SK-N-SH (cell line): ENCODE measurements around the gene C2CD4D. TPM values are rescaled to one million over a fixed set of nuclear protein-coding genes. Genes with fewer than 3 reads are reported as not detected.

ENCODE experiments used
- ELF1 ChIP-seq: IDR thresholded peaks from 2 replicates; pipeline ENCODE4 v1.4.0; 2012
- FOXJ3 ChIP-seq: sonication (generic); formaldehyde crosslinking; IDR thresholded peaks from 2 replicates; pipeline ENCODE4 v1.5.1; 2020; ENCODE audit warnings: mild to moderate bottlenecking, missing genetic modification reagents
- POLR2AphosphoS5 ChIP-seq: IDR thresholded peaks from 2 replicates; pipeline ENCODE4 v1.6.1; 2012; ENCODE audit warnings: low read depth, low read length
- RCOR1 ChIP-seq: fragments of 150-350 bp; IDR thresholded peaks from 2 replicates; pipeline ENCODE4 v1.6.1; 2017; ENCODE audit warnings: antibody characterized with exemption, low read length
- SIN3A ChIP-seq: IDR thresholded peaks from 2 replicates; pipeline ENCODE4 v1.6.1; 2012; ENCODE audit warnings: low read depth, mild to moderate bottlenecking, low read length, moderate library complexity, borderline replicate concordance
- SMC3 ChIP-seq: IDR thresholded peaks from 2 replicates; pipeline ENCODE4 v1.6.1; 2012; ENCODE audit warnings: low read depth, low read length, improper control_type of control experiment
- polyA plus RNA-seq, 3 experiments: library from polyadenylated mRNA; depleted of rRNA; stranded (reverse); fragments of >200 nt; gene quantifications; 2 replicates each; pipeline ENCODE4 v1.2.3, GENCODE V29; 2012
- small RNA-seq, 7 experiments: library from RNA; depleted of rRNA; stranded (forward); fragments of <200 nt; gene quantifications; one replicate each; pipeline ENCODE3, GENCODE V24; 2012
- TF ChIP-seq, protein P1 (sequence below): fragments of 200-600 bp; sonication (generic); IDR thresholded peaks from 2 replicates; pipeline ENCODE4 v1.6.1; 2017; ENCODE audit warnings: antibody characterized with exemption, mild to moderate bottlenecking, moderate library complexity

C2CD4D gene
- polyA plus RNA-seq, 1 of the 3 experiments (the other 2 are of a cell fraction) = not detected

DNA sequence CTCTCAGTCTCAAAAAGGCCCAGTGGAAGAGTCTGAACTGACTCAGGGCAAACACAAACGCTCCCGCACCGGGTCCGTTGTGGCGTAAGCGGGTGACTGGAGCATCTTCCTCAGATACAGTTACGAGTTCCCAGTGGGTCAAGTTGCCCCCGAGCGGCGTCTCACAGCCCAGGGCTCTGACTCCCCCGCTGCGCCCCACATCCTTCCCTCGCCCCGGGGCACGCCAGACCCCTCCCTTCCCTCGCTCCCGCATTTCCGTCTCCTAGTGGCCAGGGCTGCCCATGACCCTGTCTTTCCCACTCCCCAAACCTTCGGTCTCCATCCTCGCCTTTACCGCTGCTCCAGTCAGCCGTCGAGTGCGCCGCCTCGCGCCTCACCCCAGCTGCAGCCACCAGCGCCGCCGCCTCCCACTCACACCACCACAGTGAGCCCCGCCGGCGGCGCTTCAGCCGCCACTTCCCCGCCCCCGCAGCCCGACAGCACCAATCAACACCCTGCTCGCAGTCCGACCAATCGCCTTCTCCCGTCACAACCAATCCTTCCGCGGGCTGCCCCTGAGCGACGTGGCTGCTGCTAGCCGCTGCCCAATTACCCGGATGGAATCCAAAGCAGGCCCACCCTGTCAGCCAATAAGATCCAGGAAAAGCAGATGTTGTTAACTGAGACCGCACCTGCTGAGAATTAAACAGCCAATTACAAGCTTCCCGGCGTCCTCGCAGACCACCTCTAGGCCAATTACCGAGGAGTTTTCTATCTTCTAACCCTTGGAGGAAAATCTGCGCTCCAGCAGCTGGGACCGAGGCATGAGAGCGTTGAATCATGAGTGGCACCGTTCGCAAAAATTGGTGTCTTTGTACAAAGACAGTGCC lies 49.3 kb downstream of the C2CD4D start, which contains the start of gene TDRKH (continued):
- TF ChIP-seq SIN3A (0 out of 2 replicates have a peak, but pooled peaks have one; percentile 35), POLR2AphosphoS5 (peak; percentile 29; the same call in 1 of the 2 replicates), RCOR1 (peak; percentile 100), SMC3 (peak; percentile 25), ELF1 (0 out of 2 replicates have a peak, but pooled peaks have one; percentile 40), FOXJ3 (CRISPR knock-in tag) (no peak)
- TF ChIP-seq, protein P1, sequence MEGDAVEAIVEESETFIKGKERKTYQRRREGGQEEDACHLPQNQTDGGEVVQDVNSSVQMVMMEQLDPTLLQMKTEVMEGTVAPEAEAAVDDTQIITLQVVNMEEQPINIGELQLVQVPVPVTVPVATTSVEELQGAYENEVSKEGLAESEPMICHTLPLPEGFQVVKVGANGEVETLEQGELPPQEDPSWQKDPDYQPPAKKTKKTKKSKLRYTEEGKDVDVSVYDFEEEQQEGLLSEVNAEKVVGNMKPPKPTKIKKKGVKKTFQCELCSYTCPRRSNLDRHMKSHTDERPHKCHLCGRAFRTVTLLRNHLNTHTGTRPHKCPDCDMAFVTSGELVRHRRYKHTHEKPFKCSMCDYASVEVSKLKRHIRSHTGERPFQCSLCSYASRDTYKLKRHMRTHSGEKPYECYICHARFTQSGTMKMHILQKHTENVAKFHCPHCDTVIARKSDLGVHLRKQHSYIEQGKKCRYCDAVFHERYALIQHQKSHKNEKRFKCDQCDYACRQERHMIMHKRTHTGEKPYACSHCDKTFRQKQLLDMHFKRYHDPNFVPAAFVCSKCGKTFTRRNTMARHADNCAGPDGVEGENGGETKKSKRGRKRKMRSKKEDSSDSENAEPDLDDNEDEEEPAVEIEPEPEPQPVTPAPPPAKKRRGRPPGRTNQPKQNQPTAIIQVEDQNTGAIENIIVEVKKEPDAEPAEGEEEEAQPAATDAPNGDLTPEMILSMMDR = peak; percentile 39

Small RNAs within 50 kb of the gene (small RNA-seq; reads per million reads assigned to genes)
- 0 reads per million in 7 experiments for gene RF00019

Other genes with a start within 250 kb of the C2CD4D start
- 10.8 and 12.8 TPM in 2 replicates for gene SNX27, start 227.8 kb downstream of the C2CD4D start, polyA plus RNA-seq (2012; rRNA removed)
- gene CELF3, start 123.0 kb downstream of the C2CD4D start, polyA plus RNA-seq (2012; rRNA removed) = 0.25 and 0.65 TPM in 2 replicates
- gene RIIAD1, start 118.3 kb downstream of the C2CD4D start, polyA plus RNA-seq (2012; rRNA removed) = not detected in 2 replicates
- gene MRPL9, start 76.3 kb downstream of the C2CD4D start, polyA plus RNA-seq (2012; rRNA removed) = 76.2 and 87.5 TPM in 2 replicates
- 1.9 and 2.7 TPM in 2 replicates for gene TDRKH, start 49.3 kb downstream of the C2CD4D start, polyA plus RNA-seq (2012; rRNA removed)
- not detected in 2 replicates for gene LINGO4, start 34.4 kb downstream of the C2CD4D start, polyA plus RNA-seq (2012; rRNA removed)
- 0.03 TPM in 1 of 2 replicates, not detected in the other for gene RORC, start 8.0 kb downstream of the C2CD4D start, polyA plus RNA-seq (2012; rRNA removed)
- gene THEM5, start 13.9 kb upstream of the C2CD4D start, polyA plus RNA-seq (2012; rRNA removed) = not detected in 2 replicates
- gene THEM4, start 69.7 kb upstream of the C2CD4D start, polyA plus RNA-seq (2012; rRNA removed) = 10.1 and 14.1 TPM in 2 replicates
- 141 and 161 TPM in 2 replicates for gene S100A10, start 154.0 kb upstream of the C2CD4D start, polyA plus RNA-seq (2012; rRNA removed)
- 565 and 736 TPM in 2 replicates for gene S100A11, start 197.2 kb upstream of the C2CD4D start, polyA plus RNA-seq (2012; rRNA removed)
- not detected in 2 replicates for gene TCHHL1, start 249.2 kb upstream of the C2CD4D start, polyA plus RNA-seq (2012; rRNA removed)